Retina (tissue), 1 donor: ENCODE data around the gene MAP4K2.

Experiments
- DNase-seq: peaks from one replicate; pipeline ENCODE4 v3.0.0-alpha.2; 2016

MAP4K2 gene

GRCh38 chr11:64754124-64754918, 48.7 kb downstream of the MAP4K2 start:
- no peak for DNase-seq

GRCh38 chr11:64753380-64754123, 49.5 kb downstream of the MAP4K2 start:
- no peak for DNase-seq

- no peak for DNase-seq
These were observed 50.0 kb downstream of the MAP4K2 start for GRCh38 chr11:64753019-64753379.

- no peak for DNase-seq
These were observed 50.6 kb downstream of the MAP4K2 start for GRCh38 chr11:64752175-64752970.

GRCh38 chr11:64751580-64751979, 51.4 kb downstream of the MAP4K2 start:
- DNase-seq: no peak

- no peak for DNase-seq
These were observed 51.9 kb downstream of the MAP4K2 start for GRCh38 chr11:64751136-64751535.

GRCh38 chr11:64750361-64751054, 52.5 kb downstream of the MAP4K2 start:
- DNase-seq: no peak

- DNase-seq: no peak
These were observed 54.9 kb downstream of the MAP4K2 start for GRCh38 chr11:64747961-64748665.

- peak; percentile 21 for DNase-seq
These were observed 56.5 kb downstream of the MAP4K2 start for GRCh38 chr11:64746486-64746885.

GRCh38 chr11:64745521-64746328, 57.3 kb downstream of the MAP4K2 start:
- peak; percentile 77 for DNase-seq

- DNase-seq: no peak
These were observed 57.9 kb downstream of the MAP4K2 start for GRCh38 chr11:64745189-64745520.

- no peak for DNase-seq
These were observed 58.3 kb downstream of the MAP4K2 start for GRCh38 chr11:64744544-64745188.

GRCh38 chr11:64743591-64744543, 59.1 kb downstream of the MAP4K2 start, which contains the start of gene RASGRP2:
Gene RASGRP2 (minus strand): TSS chr11:64744142. CDS start chr11:64742866, 1,276 bp downstream.
- peak; percentile 65 for DNase-seq

- DNase-seq: peak; percentile 34
These were observed 60.0 kb downstream of the MAP4K2 start for GRCh38 chr11:64742889-64743590.

GRCh38 chr11:64742087-64742888, 60.7 kb downstream of the MAP4K2 start:
- peak; percentile 60 for DNase-seq

GRCh38 chr11:64741375-64742086, 61.5 kb downstream of the MAP4K2 start:
- no peak for DNase-seq

GRCh38 chr11:64739871-64740270, 63.1 kb downstream of the MAP4K2 start:
- no peak for DNase-seq
